Measurements from ENCODE around the gene STEAP1B. TPM values are rescaled to one million over a fixed set of nuclear protein-coding genes. Genes with fewer than 3 reads are reported as not detected.
"Not testable (repeated sequence)": the region's sequence is repeated elsewhere in the genome, so short reads cannot be mapped to it uniquely, and the experiment has no call there.

STEAP1B gene
- total and polyA plus RNA-seq, 8 donors, result not detected

GRCh38 chr7:22441157-22441556 lies 58.8 kb downstream of the STEAP1B start:
- FAIRE-seq, result no peak
- Histone ChIP-seq H3K4me1 (peaks cover 11 to 49% (median 32%) of the 10 kb centered on the region in 3 donors), H3K9me3 (no peaks in the 10 kb centered on the region), H3K27ac (no peak overlapping the region), H3K36me3 (no peaks in the 10 kb centered on the region), H3K4me3 (no peak overlapping the region), H3K27me3 (no peaks in the 10 kb centered on the region)
- WGBS, 2 donors, result 83 to 84% methylated on average over 3 of the region's 3 CpGs
- peak in 3 of 4 donors; percentile 22 to 33 (median 28) for ATAC-seq
- TF ChIP-seq CTCF (IDR thresholded peaks at IDR 0.05), result no peak
- intact Hi-C loops (cut with DNase I), result no loop called here
- DNase-seq, result no peak

DNA sequence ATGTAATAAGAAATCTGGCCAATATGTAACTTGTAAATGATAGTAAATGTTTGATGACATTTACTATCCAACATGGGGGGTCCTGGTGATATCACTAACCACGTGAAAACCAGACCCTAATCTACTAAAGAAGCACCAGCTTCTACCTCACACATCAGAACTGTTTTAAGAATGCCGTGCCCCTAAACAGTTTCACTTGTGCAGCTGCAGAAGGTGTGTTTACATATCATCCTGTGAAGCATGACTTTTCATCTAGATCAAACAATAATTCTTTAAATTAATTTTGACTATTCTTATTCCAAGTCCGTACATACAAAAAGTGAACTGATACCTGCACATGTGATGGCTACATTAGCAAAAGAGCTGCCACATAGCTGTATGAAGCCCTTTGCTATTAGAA lies 61.0 kb downstream of the STEAP1B start:
- FAIRE-seq, result no peak

DNA sequence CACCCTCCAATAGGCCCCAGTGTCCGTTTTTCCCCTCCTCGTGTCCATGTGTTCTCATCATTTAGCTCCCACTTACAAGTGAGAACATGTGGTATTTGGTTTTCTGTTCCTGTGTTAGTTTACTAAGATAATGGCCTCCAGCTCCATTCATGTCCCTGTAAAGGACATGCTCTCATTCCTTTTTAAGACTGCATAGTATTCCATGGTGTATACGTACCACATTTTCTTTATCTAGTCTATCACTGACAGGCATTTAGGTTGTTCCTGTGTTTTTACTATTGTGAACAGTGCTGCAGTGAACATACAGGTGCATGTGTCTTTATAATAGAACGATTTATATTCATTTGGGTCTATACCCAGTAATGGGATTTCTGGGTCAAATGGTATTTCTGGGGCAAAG lies 63.4 kb downstream of the STEAP1B start:
- H3K36me3 ChIP-seq; ATAC-seq; FAIRE-seq; DNase-seq; intact Hi-C loops (cut with DNase I); H3K27me3 ChIP-seq; H3K4me3 ChIP-seq; H3K9me3 ChIP-seq; H3K27ac ChIP-seq: not testable (repeated sequence)
- H3K4me1 ChIP-seq, result peaks cover 1 to 14% (median 5%) of the 10 kb centered on the region in 3 donors
- WGBS, 2 donors, result 90 to 91% methylated on average over 4 of the region's 4 CpGs

More for the DNA sequence above, 61.0 kb downstream of the STEAP1B start:
- TF ChIP-seq CTCF (IDR thresholded peaks at IDR 0.05), result no peak
- no peak for ATAC-seq
- no peak overlapping the region for H3K27ac ChIP-seq
- no peak for DNase-seq
- no peaks in the 10 kb centered on the region for H3K27me3 ChIP-seq
- WGBS, 2 donors, result 75 to 82% methylated on average over 3 of the region's 3 CpGs
- H3K9me3 ChIP-seq, result no peaks in the 10 kb centered on the region
- H3K4me3 ChIP-seq, result no peak overlapping the region
- intact Hi-C loops (cut with DNase I), result no loop called here
- peaks cover 11 to 37% (median 18%) of the 10 kb centered on the region in 3 donors for H3K4me1 ChIP-seq
- no peaks in the 10 kb centered on the region for H3K36me3 ChIP-seq

- no peak for DNase-seq
- intact Hi-C loops (cut with DNase I), result no loop called here
- H3K27ac ChIP-seq, result no peak overlapping the region
- H3K36me3 ChIP-seq, result no peaks in the 10 kb centered on the region
- 90 to 95% methylated on average over 8 of the region's 8 CpGs for WGBS, 2 donors
- no peak for FAIRE-seq
- no peak for TF ChIP-seq CTCF (IDR thresholded peaks at IDR 0.05)
- no peak for ATAC-seq
- H3K4me1 ChIP-seq, result peaks cover 0 to 6% (median 0%) of the 10 kb centered on the region in 3 donors
- no peak overlapping the region for H3K4me3 ChIP-seq
- no peaks in the 10 kb centered on the region for H3K27me3 ChIP-seq
- H3K9me3 ChIP-seq, result no peaks in the 10 kb centered on the region
These were observed 64.3 kb downstream of the STEAP1B start for GRCh38 chr7:22435720-22436119.

DNA sequence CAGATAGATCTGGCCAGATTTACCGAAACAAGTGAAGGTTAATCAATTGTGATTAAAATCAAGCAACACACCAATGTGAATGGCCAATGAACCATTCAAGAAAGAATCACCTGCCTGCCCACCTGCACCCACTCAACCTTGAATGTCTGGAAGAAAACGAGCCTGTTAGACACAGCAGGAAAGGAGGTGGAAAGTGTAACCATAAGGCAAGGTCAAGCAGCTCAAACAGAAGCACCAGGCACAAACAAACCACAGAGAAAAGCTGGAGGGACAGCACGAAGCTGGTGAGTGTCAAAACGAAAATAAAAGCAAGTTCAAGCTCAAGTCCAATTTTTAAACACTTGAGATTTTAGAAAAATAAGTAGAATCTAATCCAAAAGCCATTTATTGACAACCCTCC lies 64.9 kb downstream of the STEAP1B start:
- FAIRE-seq (no peak), ATAC-seq (peak in 1 of 4 donors; percentile 80), DNase-seq (no peak)
- no peak overlapping the region for H3K4me3 ChIP-seq
- H3K9me3 ChIP-seq, result no peaks in the 10 kb centered on the region
- no peaks in the 10 kb centered on the region for H3K4me1 ChIP-seq
- no peaks in the 10 kb centered on the region for H3K36me3 ChIP-seq
- no peak for TF ChIP-seq CTCF (IDR thresholded peaks at IDR 0.05)
- no peaks in the 10 kb centered on the region for H3K27me3 ChIP-seq
- 41 to 47% methylated on average over 4 of the region's 4 CpGs for WGBS, 2 donors
- no peak overlapping the region for H3K27ac ChIP-seq
- intact Hi-C loops (cut with DNase I), result no loop called here
